Tibial nerve (tissue), 4 donors: ENCODE data around the gene TKFC.
"Not testable (repeated sequence)": the region's sequence is repeated elsewhere in the genome, so short reads cannot be mapped to it uniquely, and the experiment has no call there.

Experiments used
- EP300 ChIP-seq, 2 donors: sonication (generic); formaldehyde crosslinking; IDR thresholded peaks; one replicate each; pipeline ENCODE4 v1.6.1; 2017; ENCODE audit warnings: antibody characterized with exemption in 2 of 2, mild to moderate bottlenecking in 1 of 2
- TF ChIP-seq, protein P1 (sequence below), 5 experiments: fragments of 200-600 bp in 3 of 5; fragments of 450-650 bp in 2 of 5; sonication (generic) in 3 of 5; IDR thresholded peaks; one replicate each; pipeline ENCODE4 v1.5.1; 2016 to 2019; ENCODE audit warnings: antibody characterized with exemption in 5 of 5, mild to moderate bottlenecking in 3 of 5, moderate library complexity in 2 of 5

DNA sequence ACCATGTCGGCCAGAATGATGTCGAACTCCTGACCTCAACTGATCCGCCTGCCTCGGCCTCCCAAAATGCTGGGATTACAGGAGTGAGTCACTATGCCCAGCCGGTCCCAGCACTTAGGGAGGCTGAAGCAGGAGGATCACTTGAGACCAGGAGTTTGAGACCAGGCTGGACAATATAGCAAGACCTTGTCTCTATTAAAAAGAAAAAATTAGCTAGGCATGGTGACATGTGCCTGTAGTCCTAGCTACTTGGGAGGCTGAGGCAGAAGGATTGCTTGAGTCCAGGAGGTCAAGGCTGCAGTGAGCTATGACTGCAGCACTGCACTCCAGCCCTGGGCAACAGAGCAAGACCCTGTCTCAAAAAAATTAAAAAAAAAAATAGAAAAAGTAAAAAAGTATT, 50.8 kb downstream of the TKFC start:
- TF ChIP-seq, protein P1, sequence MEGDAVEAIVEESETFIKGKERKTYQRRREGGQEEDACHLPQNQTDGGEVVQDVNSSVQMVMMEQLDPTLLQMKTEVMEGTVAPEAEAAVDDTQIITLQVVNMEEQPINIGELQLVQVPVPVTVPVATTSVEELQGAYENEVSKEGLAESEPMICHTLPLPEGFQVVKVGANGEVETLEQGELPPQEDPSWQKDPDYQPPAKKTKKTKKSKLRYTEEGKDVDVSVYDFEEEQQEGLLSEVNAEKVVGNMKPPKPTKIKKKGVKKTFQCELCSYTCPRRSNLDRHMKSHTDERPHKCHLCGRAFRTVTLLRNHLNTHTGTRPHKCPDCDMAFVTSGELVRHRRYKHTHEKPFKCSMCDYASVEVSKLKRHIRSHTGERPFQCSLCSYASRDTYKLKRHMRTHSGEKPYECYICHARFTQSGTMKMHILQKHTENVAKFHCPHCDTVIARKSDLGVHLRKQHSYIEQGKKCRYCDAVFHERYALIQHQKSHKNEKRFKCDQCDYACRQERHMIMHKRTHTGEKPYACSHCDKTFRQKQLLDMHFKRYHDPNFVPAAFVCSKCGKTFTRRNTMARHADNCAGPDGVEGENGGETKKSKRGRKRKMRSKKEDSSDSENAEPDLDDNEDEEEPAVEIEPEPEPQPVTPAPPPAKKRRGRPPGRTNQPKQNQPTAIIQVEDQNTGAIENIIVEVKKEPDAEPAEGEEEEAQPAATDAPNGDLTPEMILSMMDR (IDR thresholded peaks at IDR 0.05), result not testable (repeated sequence)
- not testable (repeated sequence) for TF ChIP-seq EP300 (IDR thresholded peaks at IDR 0.05)
